GM23338 (cell line): ENCODE data around the gene CORO1C. TPM values are rescaled to one million over a fixed set of nuclear protein-coding genes. Genes with fewer than 3 reads are reported as not detected.

Experiments
- ATAC-seq: fragments of 200-7000 bp; cut with Tn5 transposase; 3 replicates; pipeline ENCODE4 v1.9.1; 2020
- DNase-seq: peaks from one replicate; pipeline ENCODE4 v3.0.0-alpha.2; 2015; ENCODE audit warnings: low spot score
- H2AFZ ChIP-seq: fragments of 200-600 bp; sonication (generic); 2 replicates; pipeline ENCODE4 v1.8.0; 2016; ENCODE audit warnings: antibody characterized with exemption, mild to moderate bottlenecking, moderate library complexity
- H3F3A ChIP-seq: fragments of 200-600 bp; sonication (generic); replicated peaks from 2 replicates; pipeline ENCODE4 v1.8.0; 2017; ENCODE audit warnings: antibody characterized with exemption, mixed run types, low read depth
- H3K27ac ChIP-seq: fragments of 200-600 bp; sonication (generic); 2 replicates; pipeline ENCODE4 v1.6.1; 2016; ENCODE audit warnings: low read depth
- H3K27me3 ChIP-seq: fragments of 200-600 bp; sonication (generic); 2 replicates; pipeline ENCODE4 v1.8.0; 2016; ENCODE audit warnings: mild to moderate bottlenecking, mixed run types, moderate library complexity; ENCODE audit not compliant: insufficient read depth
- H3K36me3 ChIP-seq: fragments of 200-600 bp; sonication (generic); 2 replicates; pipeline ENCODE4 v1.8.0; 2016; ENCODE audit warnings: mild to moderate bottlenecking; ENCODE audit not compliant: insufficient read depth
- H3K4me1 ChIP-seq: fragments of 200-600 bp; sonication (generic); 2 replicates; pipeline ENCODE4 v1.8.0; 2016; ENCODE audit warnings: mild to moderate bottlenecking, moderate library complexity; ENCODE audit not compliant: insufficient read depth
- H3K4me2 ChIP-seq: fragments of 200-600 bp; sonication (generic); 2 replicates; pipeline ENCODE4 v1.7.1; 2017; ENCODE audit warnings: mixed run types
- H3K4me3 ChIP-seq: fragments of 200-600 bp; sonication (generic); 2 replicates; pipeline ENCODE4 v1.6.1; 2016; ENCODE audit warnings: mixed run types
- H3K79me2 ChIP-seq: fragments of 200-600 bp; sonication (generic); replicated peaks from 2 replicates; pipeline ENCODE4 v1.8.0; 2017; ENCODE audit warnings: mild to moderate bottlenecking; ENCODE audit not compliant: insufficient read depth
- H3K9me2 ChIP-seq: fragments of 200-600 bp; sonication (generic); 2 replicates; pipeline ENCODE4 v1.8.0; 2017; ENCODE audit not compliant: insufficient read depth
- H4K20me1 ChIP-seq: fragments of 200-600 bp; sonication (generic); replicated peaks from 2 replicates; pipeline ENCODE4 v1.8.0; 2017; ENCODE audit warnings: mild to moderate bottlenecking; ENCODE audit not compliant: insufficient read depth
- H3K27ac Mint-ChIP-seq: 2 replicates; pipeline ENCODE4 v1.8.0; 2020; ENCODE audit warnings: inconsistent platforms, mild to moderate bottlenecking, moderate library complexity, mixed read lengths
- H3K27me3 Mint-ChIP-seq: 3 replicates; pipeline ENCODE4 v1.8.0; 2022; ENCODE audit warnings: low read depth, mild to moderate bottlenecking, moderate library complexity, mixed read lengths, inconsistent platforms; ENCODE audit not compliant: insufficient read depth, poor library complexity
- H3K36me3 Mint-ChIP-seq: 3 replicates; pipeline ENCODE4 v1.8.0; 2021; ENCODE audit warnings: low read depth, mild to moderate bottlenecking, inconsistent platforms, moderate library complexity, mixed read lengths
- H3K4me1 Mint-ChIP-seq: 3 replicates; pipeline ENCODE4 v1.8.0; 2020; ENCODE audit warnings: mild to moderate bottlenecking, inconsistent platforms, mixed read lengths
- H3K4me3 Mint-ChIP-seq: 3 replicates; pipeline ENCODE4 v1.8.0; 2021; ENCODE audit warnings: moderate library complexity, mild to moderate bottlenecking, inconsistent platforms, mixed read lengths
- H3K9me3 Mint-ChIP-seq: 3 replicates; pipeline ENCODE4 v1.8.0; 2020; ENCODE audit warnings: moderate library complexity, mild to moderate bottlenecking, inconsistent platforms, mixed read lengths
- CREB1 ChIP-seq: fragments of 250-450 bp; sonication (Bioruptor Pico); IDR thresholded peaks from 2 replicates; pipeline ENCODE4 v1.5.0; 2020; ENCODE audit warnings: low read depth, mild to moderate bottlenecking, moderate library complexity
- EZH2 ChIP-seq: fragments of 200-600 bp; sonication (generic); IDR thresholded peaks from one replicate; pipeline ENCODE4 v1.8.0; 2017; ENCODE audit warnings: antibody characterized with exemption, mild to moderate bottlenecking, low read depth; ENCODE audit not compliant: unreplicated experiment
- JUNB ChIP-seq: IDR thresholded peaks from one replicate; pipeline ENCODE4 v1.6.1; 2016; ENCODE audit warnings: antibody characterized with exemption; ENCODE audit not compliant: unreplicated experiment
- POLR2AphosphoS5 ChIP-seq: IDR thresholded peaks from 2 replicates; pipeline ENCODE4 v1.6.1; 2016; ENCODE audit warnings: antibody characterized with exemption, low read depth
- REST ChIP-seq: IDR thresholded peaks from one replicate; pipeline ENCODE4 v1.6.1; 2018; ENCODE audit warnings: antibody characterized with exemption; ENCODE audit not compliant: unreplicated experiment
- ZNF114 ChIP-seq: fragments of 250-450 bp; sonication (Bioruptor Pico); IDR thresholded peaks from 2 replicates; pipeline ENCODE4 v1.5.0; 2020; ENCODE audit warnings: mild to moderate bottlenecking, moderate library complexity
- ZNF331 ChIP-seq: fragments of 250-450 bp; sonication (Bioruptor Pico); IDR thresholded peaks from 2 replicates; pipeline ENCODE4 v1.5.0; 2020; ENCODE audit warnings: low read depth, mild to moderate bottlenecking, moderate library complexity
- polyA plus RNA-seq: library from polyadenylated mRNA; unstranded; fragments of >200 nt; fragmentation: Nextera tagmentation; extraction: Ambion mirVana; gene quantifications from 2 replicates; pipeline ENCODE4 v1.2.1, GENCODE V29; 2016
- total RNA-seq: library from RNA; depleted of rRNA; stranded (reverse); fragments of >200 nt; shearing (Covaris generic); gene quantifications from 2 replicates; pipeline ENCODE4 v1.2.3, GENCODE V29; 2014
- TF ChIP-seq, protein P1 (sequence below), 2 experiments: fragments of 200-600 bp in 1 of 2; sonication (generic) in 1 of 2; conservative IDR thresholded peaks; 2 replicates each; pipeline versions ENCODE4 v1.5.1 to v1.6.1; 2016 to 2017; ENCODE audit warnings: antibody characterized with exemption in 2 of 2, low read depth in 2 of 2, mild to moderate bottlenecking in 2 of 2, moderate library complexity in 1 of 2
- TF ChIP-seq, protein P2 (sequence below): IDR thresholded peaks from 2 replicates; pipeline ENCODE4 v1.6.1; 2016; ENCODE audit warnings: antibody characterized with exemption
- TF ChIP-seq, protein P3 (sequence below): fragments of 250-450 bp; sonication (Bioruptor Pico); IDR thresholded peaks from 2 replicates; pipeline ENCODE4 v1.5.0; 2020; ENCODE audit warnings: mild to moderate bottlenecking, moderate library complexity

Gene CORO1C
- total and polyA plus RNA-seq, 2 experiments from 2014 or later: 59.2 to 89.5 TPM

DNA sequence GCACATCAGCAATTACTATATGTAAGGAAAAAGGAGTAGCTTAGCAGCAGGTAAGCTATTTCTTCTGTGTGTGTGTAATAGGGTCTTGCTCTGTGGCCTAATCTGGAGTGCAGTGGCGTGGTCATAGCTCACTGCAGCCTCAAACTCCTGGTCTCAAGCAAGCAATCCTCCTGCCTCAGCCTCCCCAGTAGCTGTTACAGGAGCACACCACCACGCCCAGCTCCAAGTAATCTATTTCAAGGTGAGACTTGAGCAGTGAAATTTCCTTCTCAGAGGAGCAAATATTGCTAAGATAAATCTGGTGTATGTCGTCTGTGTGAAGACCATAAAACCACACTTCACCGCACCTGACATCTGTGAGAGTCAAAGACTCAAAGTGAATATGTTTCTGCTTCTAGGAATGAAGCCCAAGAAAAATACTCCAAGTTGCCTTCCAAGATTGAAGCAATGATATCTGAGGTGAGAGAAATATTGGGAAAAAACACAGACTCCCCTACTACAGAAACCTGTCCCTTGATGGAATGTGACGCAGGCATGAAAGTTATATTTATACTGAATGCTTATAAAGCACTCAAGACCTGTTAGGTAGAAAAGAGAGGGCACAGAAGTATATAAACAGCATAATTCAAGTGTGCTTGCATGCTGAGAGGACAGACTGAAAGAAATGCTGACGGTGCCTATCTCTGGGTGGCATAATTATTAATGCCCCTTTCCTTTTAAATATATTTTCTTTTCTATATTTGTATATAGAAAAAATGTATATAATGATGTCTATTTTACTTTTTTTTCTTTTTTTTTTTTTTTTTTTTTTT lies 95.1 kb downstream of the CORO1C start:
- H3K27ac ChIP-seq: no peak overlapping the region
- Mint-ChIP-seq H3K36me3 (no peaks in the 10 kb centered on the region), H3K27ac (no peak overlapping the region), H3K9me3 (no peaks in the 10 kb centered on the region), H3K4me1 (peaks cover 54% of the 10 kb centered on the region), H3K27me3 (peaks cover 11% of the 10 kb centered on the region), H3K4me3 (no peak overlapping the region)
- peaks cover 44% of the 10 kb centered on the region for H3K4me1 ChIP-seq
- no peaks in the 10 kb centered on the region for H3K27me3 ChIP-seq
- H3K4me3 ChIP-seq: no peak overlapping the region
- no peak for TF ChIP-seq POLR2AphosphoS5
- no peak for TF ChIP-seq CREB1
- TF ChIP-seq, protein P1, sequence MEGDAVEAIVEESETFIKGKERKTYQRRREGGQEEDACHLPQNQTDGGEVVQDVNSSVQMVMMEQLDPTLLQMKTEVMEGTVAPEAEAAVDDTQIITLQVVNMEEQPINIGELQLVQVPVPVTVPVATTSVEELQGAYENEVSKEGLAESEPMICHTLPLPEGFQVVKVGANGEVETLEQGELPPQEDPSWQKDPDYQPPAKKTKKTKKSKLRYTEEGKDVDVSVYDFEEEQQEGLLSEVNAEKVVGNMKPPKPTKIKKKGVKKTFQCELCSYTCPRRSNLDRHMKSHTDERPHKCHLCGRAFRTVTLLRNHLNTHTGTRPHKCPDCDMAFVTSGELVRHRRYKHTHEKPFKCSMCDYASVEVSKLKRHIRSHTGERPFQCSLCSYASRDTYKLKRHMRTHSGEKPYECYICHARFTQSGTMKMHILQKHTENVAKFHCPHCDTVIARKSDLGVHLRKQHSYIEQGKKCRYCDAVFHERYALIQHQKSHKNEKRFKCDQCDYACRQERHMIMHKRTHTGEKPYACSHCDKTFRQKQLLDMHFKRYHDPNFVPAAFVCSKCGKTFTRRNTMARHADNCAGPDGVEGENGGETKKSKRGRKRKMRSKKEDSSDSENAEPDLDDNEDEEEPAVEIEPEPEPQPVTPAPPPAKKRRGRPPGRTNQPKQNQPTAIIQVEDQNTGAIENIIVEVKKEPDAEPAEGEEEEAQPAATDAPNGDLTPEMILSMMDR (conservative IDR thresholded peaks at IDR 0.05; ENCODE audit: low read depth in 2 of 2): no peak
- TF ChIP-seq REST: no peak
- no peak for TF ChIP-seq JUNB
- TF ChIP-seq, protein P2, sequence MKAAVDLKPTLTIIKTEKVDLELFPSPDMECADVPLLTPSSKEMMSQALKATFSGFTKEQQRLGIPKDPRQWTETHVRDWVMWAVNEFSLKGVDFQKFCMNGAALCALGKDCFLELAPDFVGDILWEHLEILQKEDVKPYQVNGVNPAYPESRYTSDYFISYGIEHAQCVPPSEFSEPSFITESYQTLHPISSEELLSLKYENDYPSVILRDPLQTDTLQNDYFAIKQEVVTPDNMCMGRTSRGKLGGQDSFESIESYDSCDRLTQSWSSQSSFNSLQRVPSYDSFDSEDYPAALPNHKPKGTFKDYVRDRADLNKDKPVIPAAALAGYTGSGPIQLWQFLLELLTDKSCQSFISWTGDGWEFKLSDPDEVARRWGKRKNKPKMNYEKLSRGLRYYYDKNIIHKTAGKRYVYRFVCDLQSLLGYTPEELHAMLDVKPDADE: no peak
- TF ChIP-seq, protein P3, sequence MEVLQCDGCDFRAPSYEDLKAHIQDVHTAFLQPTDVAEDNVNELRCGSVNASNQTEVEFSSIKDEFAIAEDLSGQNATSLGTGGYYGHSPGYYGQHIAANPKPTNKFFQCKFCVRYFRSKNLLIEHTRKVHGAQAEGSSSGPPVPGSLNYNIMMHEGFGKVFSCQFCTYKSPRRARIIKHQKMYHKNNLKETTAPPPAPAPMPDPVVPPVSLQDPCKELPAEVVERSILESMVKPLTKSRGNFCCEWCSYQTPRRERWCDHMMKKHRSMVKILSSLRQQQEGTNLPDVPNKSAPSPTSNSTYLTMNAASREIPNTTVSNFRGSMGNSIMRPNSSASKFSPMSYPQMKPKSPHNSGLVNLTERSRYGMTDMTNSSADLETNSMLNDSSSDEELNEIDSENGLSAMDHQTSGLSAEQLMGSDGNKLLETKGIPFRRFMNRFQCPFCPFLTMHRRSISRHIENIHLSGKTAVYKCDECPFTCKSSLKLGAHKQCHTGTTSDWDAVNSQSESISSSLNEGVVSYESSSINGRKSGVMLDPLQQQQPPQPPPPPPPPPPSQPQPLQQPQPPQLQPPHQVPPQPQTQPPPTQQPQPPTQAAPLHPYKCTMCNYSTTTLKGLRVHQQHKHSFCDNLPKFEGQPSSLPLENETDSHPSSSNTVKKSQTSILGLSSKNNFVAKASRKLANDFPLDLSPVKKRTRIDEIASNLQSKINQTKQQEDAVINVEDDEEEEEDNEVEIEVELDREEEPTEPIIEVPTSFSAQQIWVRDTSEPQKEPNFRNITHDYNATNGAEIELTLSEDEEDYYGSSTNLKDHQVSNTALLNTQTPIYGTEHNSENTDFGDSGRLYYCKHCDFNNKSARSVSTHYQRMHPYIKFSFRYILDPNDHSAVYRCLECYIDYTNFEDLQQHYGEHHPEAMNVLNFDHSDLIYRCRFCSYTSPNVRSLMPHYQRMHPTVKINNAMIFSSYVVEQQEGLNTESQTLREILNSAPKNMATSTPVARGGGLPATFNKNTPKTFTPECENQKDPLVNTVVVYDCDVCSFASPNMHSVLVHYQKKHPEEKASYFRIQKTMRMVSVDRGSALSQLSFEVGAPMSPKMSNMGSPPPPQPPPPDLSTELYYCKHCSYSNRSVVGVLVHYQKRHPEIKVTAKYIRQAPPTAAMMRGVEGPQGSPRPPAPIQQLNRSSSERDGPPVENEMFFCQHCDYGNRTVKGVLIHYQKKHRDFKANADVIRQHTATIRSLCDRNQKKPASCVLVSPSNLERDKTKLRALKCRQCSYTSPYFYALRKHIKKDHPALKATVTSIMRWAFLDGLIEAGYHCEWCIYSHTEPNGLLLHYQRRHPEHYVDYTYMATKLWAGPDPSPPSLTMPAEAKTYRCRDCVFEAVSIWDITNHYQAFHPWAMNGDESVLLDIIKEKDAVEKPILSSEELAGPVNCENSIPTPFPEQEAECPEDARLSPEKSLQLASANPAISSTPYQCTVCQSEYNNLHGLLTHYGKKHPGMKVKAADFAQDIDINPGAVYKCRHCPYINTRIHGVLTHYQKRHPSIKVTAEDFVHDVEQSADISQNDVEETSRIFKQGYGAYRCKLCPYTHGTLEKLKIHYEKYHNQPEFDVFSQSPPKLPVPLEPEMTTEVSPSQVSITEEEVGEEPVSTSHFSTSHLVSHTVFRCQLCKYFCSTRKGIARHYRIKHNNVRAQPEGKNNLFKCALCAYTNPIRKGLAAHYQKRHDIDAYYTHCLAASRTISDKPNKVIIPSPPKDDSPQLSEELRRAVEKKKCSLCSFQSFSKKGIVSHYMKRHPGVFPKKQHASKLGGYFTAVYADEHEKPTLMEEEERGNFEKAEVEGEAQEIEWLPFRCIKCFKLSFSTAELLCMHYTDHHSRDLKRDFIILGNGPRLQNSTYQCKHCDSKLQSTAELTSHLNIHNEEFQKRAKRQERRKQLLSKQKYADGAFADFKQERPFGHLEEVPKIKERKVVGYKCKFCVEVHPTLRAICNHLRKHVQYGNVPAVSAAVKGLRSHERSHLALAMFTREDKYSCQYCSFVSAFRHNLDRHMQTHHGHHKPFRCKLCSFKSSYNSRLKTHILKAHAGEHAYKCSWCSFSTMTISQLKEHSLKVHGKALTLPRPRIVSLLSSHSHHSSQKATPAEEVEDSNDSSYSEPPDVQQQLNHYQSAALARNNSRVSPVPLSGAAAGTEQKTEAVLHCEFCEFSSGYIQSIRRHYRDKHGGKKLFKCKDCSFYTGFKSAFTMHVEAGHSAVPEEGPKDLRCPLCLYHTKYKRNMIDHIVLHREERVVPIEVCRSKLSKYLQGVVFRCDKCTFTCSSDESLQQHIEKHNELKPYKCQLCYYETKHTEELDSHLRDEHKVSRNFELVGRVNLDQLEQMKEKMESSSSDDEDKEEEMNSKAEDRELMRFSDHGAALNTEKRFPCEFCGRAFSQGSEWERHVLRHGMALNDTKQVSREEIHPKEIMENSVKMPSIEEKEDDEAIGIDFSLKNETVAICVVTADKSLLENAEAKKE (CRISPR knock-in tag): no peak
- TF ChIP-seq ZNF331 (CRISPR knock-in tag): no peak
- no peak for TF ChIP-seq ZNF114 (CRISPR knock-in tag)
- TF ChIP-seq EZH2: no peak
- ATAC-seq (no peak), DNase-seq (no peak)
- H3K9me2 ChIP-seq: peaks cover 4% of the 10 kb centered on the region; the same call in 1 of the 2 replicates
- no peaks in the 10 kb centered on the region for H3K36me3 ChIP-seq
- H3K4me2 ChIP-seq: peak overlapping the region; percentile 49; the same call in 1 of the 2 replicates
- no peaks in the 10 kb centered on the region for H3K79me2 ChIP-seq
- 0 out of 2 replicates have a peak, but pooled peaks cover 8% of the 10 kb centered on the region for H3F3A ChIP-seq
- no peaks in the 10 kb centered on the region for H4K20me1 ChIP-seq
- H2AFZ ChIP-seq: peak overlapping the region; percentile 93; the same call in 1 of the 2 replicates
